Measurements from ENCODE around the gene PPP1R8. TPM values are rescaled to one million over a fixed set of nuclear protein-coding genes. Genes with fewer than 3 reads are reported as not detected.

The PPP1R8 gene
- total and polyA plus RNA-seq, 2 experiments from 2014 or later, result 13.4 to 50.5 TPM

GRCh38 chr1:27884006-27884954, 53.7 kb downstream of the PPP1R8 start (continued):
- no peak for TF ChIP-seq ZNF462 (CRISPR knock-in tag; IDR thresholded peaks at IDR 0.05)
- TF ChIP-seq REST (IDR thresholded peaks at IDR 0.05; ENCODE audit: unreplicated experiment), result no peak
- no peak for TF ChIP-seq ZNF331 (CRISPR knock-in tag; IDR thresholded peaks at IDR 0.05; ENCODE audit: low read depth)
- TF ChIP-seq ZNF114 (CRISPR knock-in tag; IDR thresholded peaks at IDR 0.05), result no peak
- no peak for TF ChIP-seq STAT1 (IDR thresholded peaks at IDR 0.05; ENCODE audit: unreplicated experiment)
- TF ChIP-seq EZH2 (IDR thresholded peaks at IDR 0.05; ENCODE audit: low read depth, unreplicated experiment), result no peak
- no peak for TF ChIP-seq ETS1 (IDR thresholded peaks at IDR 0.05)
- TF ChIP-seq NANOG (IDR thresholded peaks at IDR 0.05; ENCODE audit: borderline replicate concordance), result no peak
- no peak for TF ChIP-seq CREB1 (CRISPR knock-in tag; IDR thresholded peaks at IDR 0.05; ENCODE audit: low read depth)
- no peak for TF ChIP-seq JUNB (IDR thresholded peaks at IDR 0.05; ENCODE audit: unreplicated experiment)
- TF ChIP-seq POLR2AphosphoS5 (IDR thresholded peaks at IDR 0.05; ENCODE audit: low read depth), result no peak
